ENCODE results near the gene YKT6. TPM values are rescaled to one million over a fixed set of nuclear protein-coding genes. Genes with fewer than 3 reads are reported as not detected.

The YKT6 gene
- total RNA-seq, 4 donors from 2014 or later: 48.3 to 75.8 (median 54.4) TPM

- DNase-seq (ENCODE audit: low spot score) (no peak), ATAC-seq (ENCODE audit: low FRiP score) (no peak)
- TF ChIP-seq, protein P1, sequence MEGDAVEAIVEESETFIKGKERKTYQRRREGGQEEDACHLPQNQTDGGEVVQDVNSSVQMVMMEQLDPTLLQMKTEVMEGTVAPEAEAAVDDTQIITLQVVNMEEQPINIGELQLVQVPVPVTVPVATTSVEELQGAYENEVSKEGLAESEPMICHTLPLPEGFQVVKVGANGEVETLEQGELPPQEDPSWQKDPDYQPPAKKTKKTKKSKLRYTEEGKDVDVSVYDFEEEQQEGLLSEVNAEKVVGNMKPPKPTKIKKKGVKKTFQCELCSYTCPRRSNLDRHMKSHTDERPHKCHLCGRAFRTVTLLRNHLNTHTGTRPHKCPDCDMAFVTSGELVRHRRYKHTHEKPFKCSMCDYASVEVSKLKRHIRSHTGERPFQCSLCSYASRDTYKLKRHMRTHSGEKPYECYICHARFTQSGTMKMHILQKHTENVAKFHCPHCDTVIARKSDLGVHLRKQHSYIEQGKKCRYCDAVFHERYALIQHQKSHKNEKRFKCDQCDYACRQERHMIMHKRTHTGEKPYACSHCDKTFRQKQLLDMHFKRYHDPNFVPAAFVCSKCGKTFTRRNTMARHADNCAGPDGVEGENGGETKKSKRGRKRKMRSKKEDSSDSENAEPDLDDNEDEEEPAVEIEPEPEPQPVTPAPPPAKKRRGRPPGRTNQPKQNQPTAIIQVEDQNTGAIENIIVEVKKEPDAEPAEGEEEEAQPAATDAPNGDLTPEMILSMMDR (IDR thresholded peaks at IDR 0.05): no peak
Observed at GRCh38 chr7:44227911-44228310, 27.1 kb downstream of the YKT6 start.

- TF ChIP-seq, protein P1 (IDR thresholded peaks at IDR 0.05): no peak
- no peak for ATAC-seq (ENCODE audit: low FRiP score)
- DNase-seq (ENCODE audit: low spot score): no peak
Observed at GRCh38 chr7:44228571-44229350, 28.0 kb downstream of the YKT6 start.

- TF ChIP-seq, protein P1 (IDR thresholded peaks at IDR 0.05): no peak
- ATAC-seq (ENCODE audit: low FRiP score) (no peak), DNase-seq (ENCODE audit: low spot score) (no peak)
Observed at GRCh38 chr7:44229546-44230105, 28.8 kb downstream of the YKT6 start.

DNA sequence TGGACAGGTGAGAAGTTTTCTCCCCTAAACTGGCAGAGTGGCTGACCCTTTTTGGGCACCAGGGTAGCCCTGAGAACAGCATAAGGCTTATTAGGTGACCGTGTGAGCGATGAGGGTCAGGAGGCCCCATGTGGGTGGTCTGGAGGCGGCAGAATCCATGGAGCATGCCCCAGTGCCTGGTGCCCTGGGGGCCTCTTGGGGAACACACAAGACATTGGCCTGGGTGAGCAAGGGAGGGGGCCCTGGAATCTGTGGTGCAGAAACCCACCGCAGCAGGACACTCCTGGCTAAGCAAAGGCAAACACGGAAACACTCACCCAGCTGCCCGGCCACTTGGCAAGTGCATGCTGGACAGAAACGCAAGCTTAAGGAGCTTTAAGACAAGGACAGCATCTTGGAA, 29.5 kb downstream of the YKT6 start:
- DNase-seq (ENCODE audit: low spot score) (no peak), ATAC-seq (ENCODE audit: low FRiP score) (no peak)
- TF ChIP-seq, protein P1 (IDR thresholded peaks at IDR 0.05): no peak

DNA sequence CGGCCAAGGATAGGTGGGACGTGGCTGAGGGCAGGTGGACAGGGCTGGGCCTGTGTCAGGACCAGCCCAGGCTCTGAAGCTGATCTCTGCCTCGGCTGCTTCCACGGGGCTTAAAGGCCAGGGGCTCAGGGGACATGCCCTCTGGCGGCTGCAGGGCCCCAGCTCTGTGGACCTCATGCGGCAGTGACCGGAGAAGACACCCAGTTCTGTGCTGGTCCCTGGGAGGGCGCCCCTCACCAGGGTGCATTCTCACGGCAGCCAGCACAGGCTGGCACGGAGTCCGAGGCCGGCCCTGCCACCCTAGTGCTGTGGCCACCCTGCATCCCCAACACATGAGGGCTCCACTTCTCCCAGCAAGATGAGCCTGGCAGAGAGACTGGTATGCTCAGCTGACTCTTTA, 30.3 kb downstream of the YKT6 start:
- TF ChIP-seq, protein P1 (IDR thresholded peaks at IDR 0.05): no peak
- DNase-seq (ENCODE audit: low spot score): no peak
- no peak for ATAC-seq (ENCODE audit: low FRiP score)

DNA sequence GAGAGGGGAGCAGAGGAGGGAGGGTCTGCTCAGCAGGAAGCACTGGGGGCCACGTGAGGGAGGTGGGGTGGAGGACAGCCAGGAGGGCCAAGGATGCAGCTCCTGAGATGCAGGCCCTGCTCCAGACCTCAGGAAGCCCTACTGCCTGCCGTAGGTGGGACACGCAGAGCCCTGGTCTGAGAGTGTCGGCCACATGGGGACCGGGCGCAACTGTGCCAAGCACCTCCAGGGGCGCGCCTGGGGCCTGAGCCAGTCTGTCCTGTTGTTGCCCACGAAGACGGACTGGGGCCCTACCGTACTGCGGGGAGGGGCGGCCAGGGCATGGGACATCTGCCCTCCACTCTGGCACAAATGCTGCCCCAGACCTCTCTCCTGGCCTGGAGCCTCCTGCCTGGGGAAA, 31.6 kb downstream of the YKT6 start:
- DNase-seq (ENCODE audit: low spot score): no peak
- TF ChIP-seq, protein P1 (IDR thresholded peaks at IDR 0.05): no peak
- no peak for ATAC-seq (ENCODE audit: low FRiP score)
